Measurements from ENCODE around the gene COL8A1. TPM values are rescaled to one million over a fixed set of nuclear protein-coding genes. Genes with fewer than 3 reads are reported as not detected.

COL8A1 gene
- total RNA-seq, 2 experiments from 2014 or later, result 0.10 TPM; not detected in 1

DNA sequence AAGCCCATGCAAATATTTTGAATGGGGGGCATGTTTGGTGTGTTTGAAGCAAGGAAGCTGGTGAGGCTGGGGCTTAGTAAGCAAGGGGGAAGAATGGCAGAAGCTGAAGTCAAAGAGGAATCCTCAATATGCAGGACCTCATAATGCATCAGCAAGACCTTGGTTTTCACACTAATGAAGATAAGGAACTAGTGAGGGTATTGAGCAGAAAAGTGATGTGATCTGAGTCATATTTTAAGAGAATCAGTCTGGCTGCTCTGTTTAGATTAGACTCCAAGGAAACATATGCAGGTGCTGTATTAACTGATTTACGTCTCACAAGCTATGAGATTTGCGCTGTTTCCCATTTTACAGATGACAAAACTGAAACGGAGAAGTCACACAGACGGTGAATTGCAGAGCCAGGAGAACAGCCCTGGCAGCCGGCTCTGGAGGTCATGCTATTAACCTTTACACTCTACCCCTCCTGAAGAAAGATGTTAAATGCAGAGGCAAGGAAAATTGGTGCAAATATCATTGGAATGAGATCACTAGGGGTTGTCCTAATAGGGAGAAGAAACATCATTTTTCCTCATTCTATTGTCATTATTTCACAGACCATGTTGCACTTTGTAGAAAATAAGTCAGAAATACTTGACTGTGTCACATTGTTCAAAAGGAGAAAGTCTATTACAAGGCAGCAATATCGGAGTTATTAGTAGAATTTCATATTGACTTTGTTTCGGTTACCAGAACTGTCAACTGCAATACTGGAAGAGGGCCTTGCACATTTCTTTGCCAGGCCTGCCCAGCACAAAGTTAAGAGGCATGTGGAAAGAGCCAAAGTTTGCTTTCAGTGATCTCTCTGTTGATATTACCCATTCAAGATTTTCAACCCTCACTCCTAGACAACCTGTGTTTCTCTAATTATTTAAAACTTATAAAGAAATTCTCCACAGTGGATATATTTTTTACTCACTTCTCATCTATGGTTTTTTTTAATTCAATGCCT is 64.9 kb downstream of the COL8A1 start:
- Mint-ChIP-seq H3K4me3 (no peak overlapping the region), H3K9me3 (ENCODE audit: insufficient read depth) (no peaks in the 10 kb centered on the region), H3K36me3 (ENCODE audit: low read depth) (no peaks in the 10 kb centered on the region), H3K27ac (no peak overlapping the region), H3K4me1 (ENCODE audit: low read depth) (no peaks in the 10 kb centered on the region), H3K27me3 (ENCODE audit: low read depth) (peaks cover 10% of the 10 kb centered on the region)
- no peak for DNase-seq
- ChIA-PET CTCF (no interaction called here), POLR2A (no interaction called here)
- ATAC-seq, result no peak

DNA sequence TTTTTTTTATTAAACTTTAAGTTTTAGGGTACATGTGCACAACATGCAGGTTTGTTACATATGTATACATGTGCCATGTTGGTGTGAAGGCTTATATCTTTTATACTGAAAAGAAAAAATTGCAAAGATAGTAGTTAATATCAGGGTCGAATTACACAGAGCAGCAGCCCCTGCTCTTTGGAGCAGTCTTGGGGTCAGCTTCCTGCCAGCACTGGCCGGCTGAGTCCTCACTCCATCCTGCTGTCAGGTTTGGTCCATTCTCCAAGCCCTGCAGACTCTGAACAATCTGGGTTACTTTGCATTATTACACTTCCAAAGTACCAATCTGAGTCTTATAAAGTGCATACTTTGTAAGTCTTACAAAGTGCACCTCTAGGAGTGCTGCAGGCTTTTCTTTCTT is 66.0 kb downstream of the COL8A1 start:
- Mint-ChIP-seq H3K9me3 (ENCODE audit: insufficient read depth) (no peaks in the 10 kb centered on the region), H3K36me3 (ENCODE audit: low read depth) (no peaks in the 10 kb centered on the region), H3K27ac (no peak overlapping the region), H3K4me3 (no peak overlapping the region), H3K4me1 (ENCODE audit: low read depth) (no peaks in the 10 kb centered on the region), H3K27me3 (ENCODE audit: low read depth) (peaks cover 10% of the 10 kb centered on the region)
- POLR2A ChIA-PET, result no interaction called here
- no peak for DNase-seq
- no peak for ATAC-seq
- CTCF ChIA-PET, result no interaction called here

DNA sequence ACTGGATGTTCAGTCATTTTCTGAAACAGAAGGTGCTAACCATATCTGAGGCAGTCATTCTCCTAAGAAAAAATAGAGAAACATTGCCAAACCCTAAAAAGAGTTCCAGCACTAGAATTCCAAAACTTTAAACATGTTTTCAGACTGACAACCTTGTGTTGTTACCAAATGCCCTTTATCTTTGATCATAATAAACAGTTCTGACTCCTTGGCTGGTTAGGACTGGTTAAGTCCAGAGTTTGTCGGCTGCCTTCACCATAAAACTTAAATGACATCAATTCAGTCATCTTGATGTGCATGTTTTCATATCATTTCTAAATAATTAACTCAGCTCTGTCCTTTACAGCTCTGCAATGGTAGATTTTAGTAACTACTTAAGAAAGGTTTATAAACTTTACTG is 68.0 kb downstream of the COL8A1 start:
- Mint-ChIP-seq H3K27ac (no peak overlapping the region), H3K9me3 (ENCODE audit: insufficient read depth) (no peaks in the 10 kb centered on the region), H3K4me1 (ENCODE audit: low read depth) (no peaks in the 10 kb centered on the region), H3K27me3 (ENCODE audit: low read depth) (peaks cover 10% of the 10 kb centered on the region), H3K36me3 (ENCODE audit: low read depth) (no peaks in the 10 kb centered on the region), H3K4me3 (no peak overlapping the region)
- ChIA-PET CTCF (no interaction called here), POLR2A (interaction anchor here (0.7 kb wide), 1 partner anchor 1113 kb away, joined by 3 read pairs; no protein-coding TSS in a partner anchor)
- ATAC-seq, result no peak
- DNase-seq, result no peak

DNA sequence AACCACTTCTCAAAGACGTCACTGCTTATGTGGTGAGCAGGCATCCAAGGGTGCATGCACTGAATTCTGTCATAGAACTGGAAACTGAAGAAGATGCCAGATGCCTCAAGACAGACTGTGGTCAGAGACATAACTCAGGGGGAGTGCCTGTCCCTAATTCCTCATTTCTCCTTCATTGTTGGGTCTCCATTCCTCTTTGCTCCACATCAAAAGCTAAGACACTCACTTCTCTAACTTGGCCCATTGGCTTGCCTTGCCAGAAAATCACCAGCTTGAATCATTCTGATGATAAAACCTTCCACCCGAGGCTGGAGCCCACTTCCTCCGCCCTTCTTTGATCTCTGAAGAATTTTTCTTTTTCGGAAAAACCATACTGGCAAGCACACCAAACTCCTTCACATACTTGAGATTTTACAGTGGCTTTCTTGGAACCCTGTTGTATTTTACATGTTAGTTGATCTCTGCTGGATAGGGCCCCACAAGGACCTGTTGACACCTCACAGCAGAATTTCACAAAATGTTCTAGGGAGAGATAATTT is 69.9 kb downstream of the COL8A1 start:
- Mint-ChIP-seq H3K4me1 (ENCODE audit: low read depth) (no peaks in the 10 kb centered on the region), H3K9me3 (ENCODE audit: insufficient read depth) (no peaks in the 10 kb centered on the region), H3K27ac (no peak overlapping the region), H3K36me3 (ENCODE audit: low read depth) (no peaks in the 10 kb centered on the region), H3K27me3 (ENCODE audit: low read depth) (peaks cover 8% of the 10 kb centered on the region), H3K4me3 (no peak overlapping the region)
- no peak for ATAC-seq
- CTCF ChIA-PET, result no interaction called here
- POLR2A ChIA-PET, result no interaction called here
- no peak for DNase-seq

DNA sequence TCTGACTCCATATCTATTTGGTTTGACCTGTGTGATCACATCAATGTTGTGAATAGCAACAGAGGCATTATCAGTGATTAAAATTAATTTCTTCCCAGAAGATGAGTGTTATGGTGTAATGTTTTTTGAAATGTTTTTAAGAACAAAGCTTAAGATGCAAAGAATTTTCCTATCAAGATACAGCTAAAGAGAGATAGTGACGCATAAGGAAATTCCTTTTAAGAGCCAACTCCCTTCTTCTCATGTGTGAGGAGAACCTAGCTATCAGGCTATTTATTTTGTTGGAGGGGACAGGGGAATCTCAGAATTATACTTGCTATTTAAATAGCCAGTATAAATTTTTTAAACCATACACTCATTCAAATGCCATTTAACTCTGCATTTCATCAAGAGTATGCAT is 71.3 kb downstream of the COL8A1 start:
- Mint-ChIP-seq H3K4me1 (ENCODE audit: low read depth) (no peaks in the 10 kb centered on the region), H3K9me3 (ENCODE audit: insufficient read depth) (no peaks in the 10 kb centered on the region), H3K4me3 (no peak overlapping the region), H3K27ac (no peak overlapping the region), H3K36me3 (ENCODE audit: low read depth) (no peaks in the 10 kb centered on the region), H3K27me3 (ENCODE audit: low read depth) (peaks cover 8% of the 10 kb centered on the region)
- POLR2A ChIA-PET, result no interaction called here
- CTCF ChIA-PET, result no interaction called here
- ATAC-seq, result no peak
- no peak for DNase-seq

DNA sequence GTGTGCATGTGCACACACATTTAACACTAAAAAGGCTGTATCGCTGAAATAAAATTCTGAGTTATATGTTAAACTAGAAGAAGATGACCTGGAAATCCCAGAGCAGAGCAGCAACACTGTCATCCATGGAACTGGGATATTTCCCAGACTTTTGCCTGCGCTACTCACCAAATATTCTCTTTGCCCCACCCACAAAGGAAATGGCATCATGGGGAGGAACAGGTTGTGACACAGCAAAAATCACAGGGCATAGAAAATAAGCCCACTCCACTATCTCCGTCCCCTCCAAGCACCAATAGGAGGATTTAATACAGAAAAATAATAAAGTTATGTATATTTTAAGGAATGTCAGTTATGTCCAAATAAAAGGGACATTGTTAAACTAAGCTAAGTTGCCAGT is 71.7 kb downstream of the COL8A1 start:
- DNase-seq (no peak), ATAC-seq (no peak)
- Mint-ChIP-seq H3K4me1 (ENCODE audit: low read depth) (no peaks in the 10 kb centered on the region), H3K9me3 (ENCODE audit: insufficient read depth) (no peaks in the 10 kb centered on the region), H3K36me3 (ENCODE audit: low read depth) (no peaks in the 10 kb centered on the region), H3K4me3 (no peak overlapping the region), H3K27me3 (ENCODE audit: low read depth) (peaks cover 10% of the 10 kb centered on the region), H3K27ac (no peak overlapping the region)
- CTCF ChIA-PET, result no interaction called here
- POLR2A ChIA-PET, result no interaction called here

DNA sequence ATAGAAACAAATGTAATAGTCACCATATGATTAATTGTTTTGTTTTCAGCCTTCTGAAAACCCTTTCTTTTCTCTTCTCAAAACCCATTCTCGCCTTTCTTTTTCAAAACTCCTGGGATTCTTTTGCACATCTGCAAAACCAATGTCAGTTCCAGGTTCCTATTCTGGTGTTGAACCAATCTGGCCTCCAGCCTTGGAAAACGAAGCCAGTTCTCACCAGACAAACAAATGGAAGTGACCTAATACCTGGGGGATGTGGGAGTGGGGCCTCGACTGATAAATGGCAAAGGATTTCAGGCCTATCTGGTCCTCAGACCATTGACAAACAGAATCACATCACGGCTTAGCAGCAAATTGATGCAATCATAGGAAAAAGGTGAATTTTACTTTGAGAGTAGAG is 73.0 kb downstream of the COL8A1 start:
- Mint-ChIP-seq H3K9me3 (ENCODE audit: insufficient read depth) (no peaks in the 10 kb centered on the region), H3K4me1 (ENCODE audit: low read depth) (no peaks in the 10 kb centered on the region), H3K36me3 (ENCODE audit: low read depth) (no peaks in the 10 kb centered on the region), H3K27ac (no peak overlapping the region), H3K4me3 (no peak overlapping the region), H3K27me3 (ENCODE audit: low read depth) (peaks cover 11% of the 10 kb centered on the region)
- ATAC-seq (no peak), DNase-seq (no peak)
- POLR2A ChIA-PET, result no interaction called here
- CTCF ChIA-PET, result no interaction called here

DNA sequence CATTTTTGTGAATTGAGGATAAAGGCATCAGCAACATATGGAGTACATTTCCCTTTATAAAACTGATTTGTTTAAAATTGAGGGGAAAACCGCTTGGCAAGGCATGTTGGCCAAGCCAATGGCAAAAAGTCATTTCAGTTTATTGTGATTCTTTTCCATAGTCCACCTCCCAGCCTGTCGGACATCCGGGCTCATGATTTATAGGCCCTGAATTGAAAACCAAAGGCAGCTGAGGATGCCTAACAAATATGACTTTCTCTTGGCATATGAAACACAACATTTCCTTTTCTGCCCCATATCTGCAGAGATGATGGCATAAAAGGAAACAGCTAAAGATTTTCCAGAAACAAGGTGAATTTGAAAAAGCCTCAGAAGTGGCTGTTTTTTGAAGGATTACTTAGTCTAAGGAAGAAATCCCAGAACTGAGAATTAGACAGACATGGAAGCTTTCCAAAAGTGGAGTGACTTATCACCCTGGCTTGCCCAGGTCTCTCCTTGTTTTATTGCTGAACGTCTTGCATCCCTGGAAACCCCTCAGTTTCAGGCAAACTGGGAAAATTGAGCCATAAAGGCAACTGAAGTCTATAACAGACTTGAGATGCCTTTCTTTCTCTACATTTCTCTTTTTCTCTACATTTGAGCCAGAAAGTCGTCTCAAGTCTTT is 74.0 kb downstream of the COL8A1 start:
- no peaks in the 10 kb centered on the region for H3K9me3 Mint-ChIP-seq (ENCODE audit: insufficient read depth)
- no peaks in the 10 kb centered on the region for H3K36me3 Mint-ChIP-seq (ENCODE audit: low read depth)
- ATAC-seq (no peak), DNase-seq (no peak)
- POLR2A ChIA-PET, result no interaction called here
- H3K27me3 Mint-ChIP-seq (ENCODE audit: low read depth), result peaks cover 10% of the 10 kb centered on the region
- CTCF ChIA-PET, result no interaction called here
- H3K4me3 Mint-ChIP-seq, result no peak overlapping the region
- H3K27ac Mint-ChIP-seq, result no peak overlapping the region
- H3K4me1 Mint-ChIP-seq (ENCODE audit: low read depth), result no peaks in the 10 kb centered on the region

DNA sequence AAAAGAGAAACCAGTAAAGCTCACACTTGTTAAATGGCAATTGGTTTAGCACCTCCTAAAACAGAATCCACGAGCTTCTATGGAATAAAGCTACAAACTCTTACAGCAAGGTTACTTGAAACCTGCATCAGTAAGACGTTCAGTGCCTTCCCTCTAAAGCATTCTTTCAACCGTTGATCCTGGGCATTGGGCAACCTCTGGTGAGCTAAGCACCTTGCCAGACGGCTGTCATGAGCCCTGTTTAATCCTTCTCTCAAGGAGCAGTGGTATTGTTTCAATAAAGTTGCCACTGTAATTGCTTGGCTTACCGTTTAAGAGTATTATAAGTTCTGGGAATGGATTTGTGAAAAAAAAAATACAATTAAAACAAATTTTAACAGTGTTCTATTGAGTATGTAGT is 75.0 kb downstream of the COL8A1 start:
- H3K4me3 Mint-ChIP-seq, result no peak overlapping the region
- DNase-seq (no peak), ATAC-seq (no peak)
- peaks cover 10% of the 10 kb centered on the region for H3K27me3 Mint-ChIP-seq (ENCODE audit: low read depth)
- no peaks in the 10 kb centered on the region for H3K4me1 Mint-ChIP-seq (ENCODE audit: low read depth)
- ChIA-PET CTCF (no interaction called here), POLR2A (no interaction called here)
- H3K9me3 Mint-ChIP-seq (ENCODE audit: insufficient read depth), result no peaks in the 10 kb centered on the region
- no peaks in the 10 kb centered on the region for H3K36me3 Mint-ChIP-seq (ENCODE audit: low read depth)
- no peak overlapping the region for H3K27ac Mint-ChIP-seq

DNA sequence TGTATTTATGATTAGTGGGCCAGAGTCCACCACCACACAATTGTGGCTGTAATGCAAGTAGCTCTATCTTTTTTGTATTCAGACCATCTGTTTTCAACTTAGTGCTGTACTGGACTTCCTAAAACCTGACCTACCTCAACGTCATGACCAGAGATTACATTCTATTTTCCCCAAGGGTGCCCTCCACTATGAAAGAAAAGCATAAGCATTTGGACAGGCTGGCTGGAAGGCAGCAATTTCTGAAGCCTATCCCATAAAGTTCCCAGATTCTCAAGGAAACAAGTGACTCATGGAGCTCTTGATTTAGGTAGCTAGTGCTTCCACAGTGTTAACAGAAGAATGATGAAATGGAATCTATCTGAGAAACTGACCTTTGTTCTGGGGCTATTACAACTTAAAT is 75.8 kb downstream of the COL8A1 start:
- DNase-seq (no peak), ATAC-seq (no peak)
- H3K9me3 Mint-ChIP-seq (ENCODE audit: insufficient read depth), result no peaks in the 10 kb centered on the region
- no peak overlapping the region for H3K27ac Mint-ChIP-seq
- H3K4me1 Mint-ChIP-seq (ENCODE audit: low read depth), result no peaks in the 10 kb centered on the region
- no peak overlapping the region for H3K4me3 Mint-ChIP-seq
- no peaks in the 10 kb centered on the region for H3K36me3 Mint-ChIP-seq (ENCODE audit: low read depth)
- POLR2A ChIA-PET, result no interaction called here
- H3K27me3 Mint-ChIP-seq (ENCODE audit: low read depth), result peaks cover 10% of the 10 kb centered on the region
- CTCF ChIA-PET, result interaction anchor here (0.7 kb wide), 1 partner anchor 954 kb away, joined by 3 read pairs; no protein-coding TSS in a partner anchor

DNA sequence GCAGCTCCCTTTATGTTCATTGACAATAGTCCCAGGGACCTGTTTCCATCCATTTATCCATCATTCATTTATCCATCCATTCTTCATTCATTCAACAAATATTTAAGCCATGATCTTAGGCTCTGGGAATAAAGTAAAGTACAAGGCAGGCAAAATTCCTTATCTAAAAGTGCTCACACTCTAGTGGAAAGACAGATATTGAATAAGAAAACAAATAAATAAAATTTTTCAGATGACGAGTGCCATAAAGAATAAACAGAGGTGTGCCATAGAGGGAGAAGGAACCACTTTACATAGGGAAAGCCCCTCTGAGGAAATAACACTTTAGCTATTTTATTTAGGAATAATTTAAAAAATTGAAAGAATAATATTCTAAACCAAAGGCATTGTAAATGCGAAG is 76.2 kb downstream of the COL8A1 start:
- Mint-ChIP-seq H3K36me3 (ENCODE audit: low read depth) (no peaks in the 10 kb centered on the region), H3K9me3 (ENCODE audit: insufficient read depth) (no peaks in the 10 kb centered on the region), H3K27me3 (ENCODE audit: low read depth) (peaks cover 10% of the 10 kb centered on the region), H3K27ac (no peak overlapping the region), H3K4me1 (ENCODE audit: low read depth) (no peaks in the 10 kb centered on the region), H3K4me3 (no peak overlapping the region)
- CTCF ChIA-PET, result interaction anchor here (0.7 kb wide), 1 partner anchor 954 kb away, joined by 3 read pairs; no protein-coding TSS in a partner anchor
- DNase-seq, result no peak
- POLR2A ChIA-PET, result no interaction called here
- ATAC-seq, result no peak

DNA sequence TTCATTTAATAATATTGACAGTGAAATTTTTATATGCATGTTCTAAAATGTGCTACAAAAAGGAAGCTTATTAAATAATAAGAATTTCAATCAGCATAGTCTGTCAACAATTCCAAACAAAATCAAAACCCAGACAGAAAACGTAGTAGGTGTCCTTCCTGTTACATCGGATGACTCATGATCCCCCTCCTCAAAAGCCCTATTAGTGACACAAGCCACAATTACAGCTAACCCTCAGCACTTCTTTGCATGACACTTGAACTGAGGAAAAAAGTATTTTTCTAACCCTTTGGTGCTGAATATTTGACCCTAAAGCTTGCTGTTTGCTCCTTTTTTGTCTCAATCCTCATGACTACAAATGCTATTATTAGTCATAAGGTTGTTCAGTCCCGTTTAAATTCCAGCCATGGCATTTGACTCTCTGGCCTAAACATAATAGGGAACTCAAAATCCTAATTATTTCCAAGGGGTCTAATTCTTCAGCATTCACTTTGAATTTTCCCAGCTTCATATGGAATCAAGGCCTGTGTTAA is 78.1 kb downstream of the COL8A1 start:
- DNase-seq, result no peak
- Mint-ChIP-seq H3K4me1 (ENCODE audit: low read depth) (no peaks in the 10 kb centered on the region), H3K27me3 (ENCODE audit: low read depth) (peaks cover 10% of the 10 kb centered on the region), H3K36me3 (ENCODE audit: low read depth) (no peaks in the 10 kb centered on the region), H3K27ac (no peak overlapping the region), H3K4me3 (no peak overlapping the region), H3K9me3 (ENCODE audit: insufficient read depth) (no peaks in the 10 kb centered on the region)
- ChIA-PET CTCF (no interaction called here), POLR2A (no interaction called here)
- ATAC-seq, result no peak
